DOHH2 (cell line): ENCODE data around the gene FOXK1.

Source experiments
- CTCF ChIP-seq: fragments of 200-600 bp; sonication (generic); IDR thresholded peaks from one replicate; pipeline ENCODE4 v1.5.1; 2014; ENCODE audit warnings: antibody characterized with exemption, mild to moderate bottlenecking, low read depth, low read length; ENCODE audit not compliant: poor library complexity, severe bottlenecking
- EZH2phosphoT487 ChIP-seq: fragments of 200-600 bp; sonication (generic); IDR thresholded peaks from 2 replicates; pipeline ENCODE4 v1.6.1; 2017; ENCODE audit warnings: borderline replicate concordance, mild to moderate bottlenecking, antibody characterized with exemption, low read length, moderate library complexity, mixed read lengths

GRCh38 chr7:4815609-4816418 lies 133.7 kb downstream of the FOXK1 start:
- no peak for TF ChIP-seq CTCF
- TF ChIP-seq EZH2phosphoT487: no peak
